GM20431 (cell line): ENCODE results near the gene SCG5.

Experiments used
- in situ Hi-C: fragments of 300-500 bp; cut with MseI, MboI; formaldehyde crosslinking; loops from one replicate; pipeline ENCODE4 v1.15.0; 2020; ENCODE audit warnings: low sequenced_read_pairs; ENCODE audit not compliant: unreplicated experiment

SCG5 gene

DNA sequence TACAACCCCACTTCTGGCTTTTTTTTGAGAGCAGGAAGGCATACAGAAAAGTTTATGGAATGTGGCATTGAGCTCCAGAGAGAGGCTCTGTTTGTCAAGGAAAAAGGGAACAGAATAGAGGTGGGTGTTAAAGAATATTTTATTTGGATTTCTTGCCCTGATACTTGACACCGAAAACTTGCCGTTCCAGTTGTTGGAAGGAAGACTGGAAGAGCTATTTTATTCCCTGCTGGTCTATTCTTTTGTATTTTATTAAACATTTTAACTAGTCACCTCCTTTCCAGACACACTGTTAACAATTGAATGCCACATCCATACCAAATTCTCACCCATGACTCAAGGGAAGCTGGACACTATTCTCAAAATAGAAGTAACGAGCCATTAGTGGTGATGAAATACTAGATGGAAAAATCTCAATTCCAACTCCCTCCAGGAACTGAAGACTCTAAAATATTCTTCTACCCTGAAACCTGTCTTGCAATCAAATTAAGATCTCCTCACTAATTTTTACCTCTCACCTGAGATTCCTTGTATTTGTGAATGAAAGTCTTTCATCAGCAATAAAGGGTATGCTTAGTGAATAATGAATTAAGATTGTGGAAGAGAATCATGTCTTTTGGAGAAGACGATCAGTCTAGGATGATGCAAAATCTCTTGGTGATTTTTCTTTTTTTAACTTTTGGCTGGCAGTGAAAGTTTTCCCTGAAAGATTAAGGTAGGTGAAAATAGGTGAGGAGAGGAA lies 104.8 kb downstream of the SCG5 start:
- in situ Hi-C loops = no loop called here
